ENCODE data around the gene FAM120A. TPM values are rescaled to one million over a fixed set of nuclear protein-coding genes. Genes with fewer than 3 reads are reported as not detected.

Gene FAM120A
- total and polyA plus RNA-seq, 2 donors (not counting 1 experiment from before 2014, with no cell fraction given), result 85.8 to 136 TPM

- TF ChIP-seq CTCF (conservative IDR thresholded peaks at IDR 0.05 in 1 of 2, IDR thresholded peaks at IDR 0.05 in 1 of 2; ENCODE audit: low read depth in 1 of 2, low read length in 2 of 2) (no peak), EZH2 (IDR thresholded peaks at IDR 0.05; ENCODE audit: low read length, missing control alignments) (no peak)
- peaks cover 28% of the 10 kb centered on the region for H3K79me2 ChIP-seq (ENCODE audit: control insufficient read depth, insufficient read depth, low read length)
- H4K20me1 ChIP-seq (ENCODE audit: control insufficient read depth, extremely low read depth, insufficient read depth, low read length), result no peaks in the 10 kb centered on the region
- no peak overlapping the region for H3K27ac ChIP-seq (ENCODE audit: insufficient read depth, low read length)
- no peaks in the 10 kb centered on the region for H3K36me3 ChIP-seq (ENCODE audit: control insufficient read depth, insufficient read depth, low read length)
- H3K9ac ChIP-seq (ENCODE audit: insufficient read depth, low read length), result no peak overlapping the region
- no peak for DNase-seq (ENCODE audit: low read depth in 2 of 2)
- no peaks in the 10 kb centered on the region for H3K9me3 ChIP-seq (ENCODE audit: control insufficient read depth, insufficient read depth, low read depth, low read length)
- H3K27me3 ChIP-seq (ENCODE audit: control insufficient read depth, insufficient read depth, low read length), result no peaks in the 10 kb centered on the region
- H3K4me1 ChIP-seq (ENCODE audit: control insufficient read depth, extremely low read depth, insufficient read depth, low read length), result no peaks in the 10 kb centered on the region
- no peak overlapping the region for H3K4me3 ChIP-seq (replicated peaks in 1 of 4; ENCODE audit: control extremely low read depth in 1 of 4, insufficient read depth in 1 of 4, low read depth in 3 of 4, low read length in 4 of 4)
- no peak overlapping the region for H3K4me2 ChIP-seq (ENCODE audit: extremely low read depth, insufficient read depth, low read length)
- no peak overlapping the region for H2AFZ ChIP-seq (ENCODE audit: low read length)
Observed at GRCh38 chr9:93595861-93596365, 144.4 kb downstream of the FAM120A start.

- Histone ChIP-seq H3K79me2 (ENCODE audit: control insufficient read depth, insufficient read depth, low read length) (peaks cover 25% of the 10 kb centered on the region), H4K20me1 (ENCODE audit: control insufficient read depth, extremely low read depth, insufficient read depth, low read length) (no peaks in the 10 kb centered on the region)
Observed at GRCh38 chr9:93596399-93596798, 144.9 kb downstream of the FAM120A start.

GRCh38 chr9:93597142-93597706 lies 145.7 kb downstream of the FAM120A start:
- H3K79me2 ChIP-seq (ENCODE audit: control insufficient read depth, insufficient read depth, low read length), result peaks cover 20% of the 10 kb centered on the region
- no peaks in the 10 kb centered on the region for H4K20me1 ChIP-seq (ENCODE audit: control insufficient read depth, extremely low read depth, insufficient read depth, low read length)
- H3K27ac ChIP-seq (ENCODE audit: insufficient read depth, low read length), result no peak overlapping the region
- H3K4me2 ChIP-seq (ENCODE audit: extremely low read depth, insufficient read depth, low read length), result no peak overlapping the region
- H3K4me1 ChIP-seq (ENCODE audit: control insufficient read depth, extremely low read depth, insufficient read depth, low read length), result no peaks in the 10 kb centered on the region
- no peaks in the 10 kb centered on the region for H3K36me3 ChIP-seq (ENCODE audit: control insufficient read depth, insufficient read depth, low read length)
- no peak for TF ChIP-seq EZH2 (IDR thresholded peaks at IDR 0.05; ENCODE audit: low read length, missing control alignments)
- no peak for TF ChIP-seq CTCF (conservative IDR thresholded peaks at IDR 0.05 in 1 of 2, IDR thresholded peaks at IDR 0.05 in 1 of 2; ENCODE audit: low read depth in 1 of 2, low read length in 2 of 2)
- DNase-seq (ENCODE audit: low read depth in 2 of 2), result no peak
- no peak overlapping the region for H3K9ac ChIP-seq (ENCODE audit: insufficient read depth, low read length)
- H2AFZ ChIP-seq (ENCODE audit: low read length), result no peak overlapping the region
- H3K27me3 ChIP-seq (ENCODE audit: control insufficient read depth, insufficient read depth, low read length), result no peaks in the 10 kb centered on the region
- H3K9me3 ChIP-seq (ENCODE audit: control insufficient read depth, insufficient read depth, low read depth, low read length), result no peaks in the 10 kb centered on the region
- H3K4me3 ChIP-seq (replicated peaks in 1 of 4; ENCODE audit: control extremely low read depth in 1 of 4, insufficient read depth in 1 of 4, low read depth in 3 of 4, low read length in 4 of 4), result no peak overlapping the region

More at GRCh38 chr9:93596399-93596798, 144.9 kb downstream of the FAM120A start:
- no peak overlapping the region for H2AFZ ChIP-seq (ENCODE audit: low read length)
- H3K4me1 ChIP-seq (ENCODE audit: control insufficient read depth, extremely low read depth, insufficient read depth, low read length), result no peaks in the 10 kb centered on the region
- no peak overlapping the region for H3K27ac ChIP-seq (ENCODE audit: insufficient read depth, low read length)
- no peak overlapping the region for H3K4me3 ChIP-seq (replicated peaks in 1 of 4; ENCODE audit: control extremely low read depth in 1 of 4, insufficient read depth in 1 of 4, low read depth in 3 of 4, low read length in 4 of 4)
- H3K27me3 ChIP-seq (ENCODE audit: control insufficient read depth, insufficient read depth, low read length), result no peaks in the 10 kb centered on the region
- no peak for DNase-seq (ENCODE audit: low read depth in 2 of 2)
- no peaks in the 10 kb centered on the region for H3K36me3 ChIP-seq (ENCODE audit: control insufficient read depth, insufficient read depth, low read length)
- TF ChIP-seq EZH2 (IDR thresholded peaks at IDR 0.05; ENCODE audit: low read length, missing control alignments), result no peak
- TF ChIP-seq CTCF (conservative IDR thresholded peaks at IDR 0.05 in 1 of 2, IDR thresholded peaks at IDR 0.05 in 1 of 2; ENCODE audit: low read depth in 1 of 2, low read length in 2 of 2), result no peak
- H3K4me2 ChIP-seq (ENCODE audit: extremely low read depth, insufficient read depth, low read length), result no peak overlapping the region
- H3K9ac ChIP-seq (ENCODE audit: insufficient read depth, low read length), result no peak overlapping the region
- H3K9me3 ChIP-seq (ENCODE audit: control insufficient read depth, insufficient read depth, low read depth, low read length), result no peaks in the 10 kb centered on the region

Data from fibroblast of lung (primary cell).